ENCODE measurements around the gene UMAD1.

Gene UMAD1

GRCh38 chr7:7703427-7703826, 62.9 kb downstream of the UMAD1 start:
- TF ChIP-seq CTCF (IDR thresholded peaks at IDR 0.05): no peak

GRCh38 chr7:7704867-7705266, 64.3 kb downstream of the UMAD1 start:
- TF ChIP-seq CTCF (IDR thresholded peaks at IDR 0.05): no peak

GRCh38 chr7:7705318-7705717, 64.8 kb downstream of the UMAD1 start:
- TF ChIP-seq CTCF (IDR thresholded peaks at IDR 0.05): no peak

- TF ChIP-seq CTCF (IDR thresholded peaks at IDR 0.05): no peak
These were observed 65.6 kb downstream of the UMAD1 start for GRCh38 chr7:7706101-7706511.

GRCh38 chr7:7706556-7707172, 66.1 kb downstream of the UMAD1 start:
- no peak for TF ChIP-seq CTCF (IDR thresholded peaks at IDR 0.05)

- TF ChIP-seq CTCF (IDR thresholded peaks at IDR 0.05): no peak
These were observed 66.7 kb downstream of the UMAD1 start for GRCh38 chr7:7707246-7707645.

GRCh38 chr7:7707806-7708205, 67.3 kb downstream of the UMAD1 start:
- TF ChIP-seq CTCF (IDR thresholded peaks at IDR 0.05): no peak

GRCh38 chr7:7709291-7709690, 68.7 kb downstream of the UMAD1 start:
- no peak for TF ChIP-seq CTCF (IDR thresholded peaks at IDR 0.05)
